SK-N-SH treated with all-trans-retinoic acid at 6 μM for 48 hours (cell line): ENCODE results near the gene CDCA5.

Source experiments
- ATAC-seq: fragments of 200-7000 bp; cut with Tn5 transposase; 3 replicates; pipeline ENCODE4 v1.9.1; 2020; ENCODE audit warnings: mild to moderate bottlenecking, moderate library complexity
- ARNTL ChIP-seq: fragments of 450-650 bp; formaldehyde crosslinking; IDR thresholded peaks from 2 replicates; pipeline ENCODE4 v1.5.0; 2020; ENCODE audit warnings: low read depth, mild to moderate bottlenecking, moderate library complexity, borderline replicate concordance
- BACH2 ChIP-seq: fragments of 250-450 bp; sonication (Bioruptor Pico); IDR thresholded peaks from 2 replicates; pipeline ENCODE4 v1.9.0; 2021; ENCODE audit warnings: mild to moderate bottlenecking, borderline replicate concordance
- CREB5 ChIP-seq: fragments of 250-450 bp; sonication (Bioruptor Pico); IDR thresholded peaks from 2 replicates; pipeline ENCODE4 v1.5.1; 2020; ENCODE audit warnings: low read depth, mild to moderate bottlenecking, moderate library complexity
- CSDC2 ChIP-seq: fragments of 250-450 bp; sonication (Bioruptor Pico); IDR thresholded peaks from 2 replicates; pipeline ENCODE4 v1.5.0; 2020; ENCODE audit warnings: mild to moderate bottlenecking, moderate library complexity
- CSRNP3 ChIP-seq: fragments of 250-450 bp; sonication (Bioruptor Pico); IDR thresholded peaks from 2 replicates; pipeline ENCODE4 v1.5.1; 2021; ENCODE audit warnings: mild to moderate bottlenecking, moderate library complexity
- ESRRG ChIP-seq: fragments of 250-450 bp; sonication (Bioruptor Pico); IDR thresholded peaks from 2 replicates; pipeline ENCODE4 v1.6.1; 2021; ENCODE audit warnings: mild to moderate bottlenecking
- GLIS3 ChIP-seq: fragments of 250-450 bp; sonication (Bioruptor Pico); IDR thresholded peaks from 2 replicates; pipeline ENCODE4 v1.5.0; 2020; ENCODE audit warnings: mild to moderate bottlenecking, moderate library complexity
- ISL1 ChIP-seq: fragments of 250-450 bp; sonication (Bioruptor Pico); IDR thresholded peaks from 2 replicates; pipeline ENCODE4 v2.1.2; 2022; ENCODE audit warnings: mild to moderate bottlenecking, moderate library complexity
- OSR1 ChIP-seq: fragments of 250-450 bp; sonication (Bioruptor Pico); IDR thresholded peaks from 2 replicates; pipeline ENCODE4 v1.8.0; 2022; ENCODE audit warnings: moderate library complexity, mild to moderate bottlenecking, inconsistent platforms
- PATZ1 ChIP-seq: fragments of 250-450 bp; sonication (Bioruptor Pico); IDR thresholded peaks from 2 replicates; pipeline ENCODE4 v1.8.0; 2020; ENCODE audit warnings: mild to moderate bottlenecking, moderate library complexity, borderline replicate concordance
- POU6F1 ChIP-seq: fragments of 250-450 bp; sonication (Bioruptor Pico); IDR thresholded peaks from 2 replicates; pipeline ENCODE4 v1.8.0; 2021; ENCODE audit warnings: low read depth, mild to moderate bottlenecking, moderate library complexity, borderline replicate concordance
- PPARA ChIP-seq: fragments of 250-450 bp; sonication (Bioruptor Pico); IDR thresholded peaks from 2 replicates; pipeline ENCODE4 v1.5.0; 2020; ENCODE audit warnings: mild to moderate bottlenecking, borderline replicate concordance
- SNAI2 ChIP-seq: fragments of 250-450 bp; sonication (Bioruptor Pico); IDR thresholded peaks from 2 replicates; pipeline ENCODE4 v1.5.0; 2020; ENCODE audit warnings: mild to moderate bottlenecking, moderate library complexity
- TCF4 ChIP-seq: fragments of 250-450 bp; sonication (Bioruptor Pico); IDR thresholded peaks from 2 replicates; pipeline ENCODE4 v1.8.0; 2021; ENCODE audit warnings: mild to moderate bottlenecking, moderate library complexity, borderline replicate concordance
- TOX ChIP-seq: fragments of 250-450 bp; sonication (Bioruptor Pico); IDR thresholded peaks from 2 replicates; pipeline ENCODE4 v1.8.0; 2021; ENCODE audit warnings: mild to moderate bottlenecking, moderate library complexity, borderline replicate concordance
- ZC3H10 ChIP-seq: fragments of 250-450 bp; sonication (Bioruptor Pico); IDR thresholded peaks from 2 replicates; pipeline ENCODE4 v1.5.1; 2021; ENCODE audit warnings: mild to moderate bottlenecking, moderate library complexity
- ZFP3 ChIP-seq: fragments of 250-450 bp; sonication (Bioruptor Pico); IDR thresholded peaks from 2 replicates; pipeline ENCODE4 v1.5.0; 2020; ENCODE audit warnings: mild to moderate bottlenecking, moderate library complexity
- ZNF565 ChIP-seq: fragments of 450-650 bp; formaldehyde crosslinking; conservative IDR thresholded peaks from 2 replicates; pipeline ENCODE4 v1.5.0; 2020; ENCODE audit warnings: low read depth, mild to moderate bottlenecking, moderate library complexity
- TF ChIP-seq, protein P1 (sequence below): fragments of 250-450 bp; sonication (Bioruptor Pico); IDR thresholded peaks from 2 replicates; pipeline ENCODE4 v1.5.0; 2020; ENCODE audit warnings: mild to moderate bottlenecking, moderate library complexity

Gene CDCA5

GRCh38 chr11:65085446-65085845 is 1.6 kb upstream of the CDCA5 start:
- no peak for ATAC-seq
- no peak for TF ChIP-seq TOX (CRISPR knock-in tag)
- no peak for TF ChIP-seq CSRNP3 (CRISPR knock-in tag)
- TF ChIP-seq CREB5 (CRISPR knock-in tag) = no peak
- TF ChIP-seq ZC3H10 (CRISPR knock-in tag) = no peak
- TF ChIP-seq, protein P1, sequence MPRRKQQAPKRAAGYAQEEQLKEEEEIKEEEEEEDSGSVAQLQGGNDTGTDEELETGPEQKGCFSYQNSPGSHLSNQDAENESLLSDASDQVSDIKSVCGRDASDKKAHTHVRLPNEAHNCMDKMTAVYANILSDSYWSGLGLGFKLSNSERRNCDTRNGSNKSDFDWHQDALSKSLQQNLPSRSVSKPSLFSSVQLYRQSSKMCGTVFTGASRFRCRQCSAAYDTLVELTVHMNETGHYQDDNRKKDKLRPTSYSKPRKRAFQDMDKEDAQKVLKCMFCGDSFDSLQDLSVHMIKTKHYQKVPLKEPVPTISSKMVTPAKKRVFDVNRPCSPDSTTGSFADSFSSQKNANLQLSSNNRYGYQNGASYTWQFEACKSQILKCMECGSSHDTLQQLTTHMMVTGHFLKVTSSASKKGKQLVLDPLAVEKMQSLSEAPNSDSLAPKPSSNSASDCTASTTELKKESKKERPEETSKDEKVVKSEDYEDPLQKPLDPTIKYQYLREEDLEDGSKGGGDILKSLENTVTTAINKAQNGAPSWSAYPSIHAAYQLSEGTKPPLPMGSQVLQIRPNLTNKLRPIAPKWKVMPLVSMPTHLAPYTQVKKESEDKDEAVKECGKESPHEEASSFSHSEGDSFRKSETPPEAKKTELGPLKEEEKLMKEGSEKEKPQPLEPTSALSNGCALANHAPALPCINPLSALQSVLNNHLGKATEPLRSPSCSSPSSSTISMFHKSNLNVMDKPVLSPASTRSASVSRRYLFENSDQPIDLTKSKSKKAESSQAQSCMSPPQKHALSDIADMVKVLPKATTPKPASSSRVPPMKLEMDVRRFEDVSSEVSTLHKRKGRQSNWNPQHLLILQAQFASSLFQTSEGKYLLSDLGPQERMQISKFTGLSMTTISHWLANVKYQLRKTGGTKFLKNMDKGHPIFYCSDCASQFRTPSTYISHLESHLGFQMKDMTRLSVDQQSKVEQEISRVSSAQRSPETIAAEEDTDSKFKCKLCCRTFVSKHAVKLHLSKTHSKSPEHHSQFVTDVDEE = no peak
- TF ChIP-seq BACH2 (CRISPR knock-in tag) = no peak
- no peak for TF ChIP-seq SNAI2 (CRISPR knock-in tag)
- no peak for TF ChIP-seq ARNTL (CRISPR knock-in tag)
- no peak for TF ChIP-seq ZFP3 (CRISPR knock-in tag)
- TF ChIP-seq POU6F1 (CRISPR knock-in tag) = no peak
- no peak for TF ChIP-seq ISL1
- no peak for TF ChIP-seq ESRRG
- TF ChIP-seq ZNF565 (CRISPR knock-in tag) = no peak
- TF ChIP-seq CSDC2 (CRISPR knock-in tag) = no peak
- no peak for TF ChIP-seq GLIS3 (CRISPR knock-in tag)
- no peak for TF ChIP-seq PPARA
- no peak for TF ChIP-seq TCF4

GRCh38 chr11:65084598-65085375 is 947 bp upstream of the CDCA5 start:
- TF ChIP-seq ZFP3 (CRISPR knock-in tag) = no peak
- no peak for TF ChIP-seq PATZ1
- TF ChIP-seq TCF4 = no peak
- no peak for TF ChIP-seq ARNTL (CRISPR knock-in tag)
- no peak for TF ChIP-seq OSR1 (CRISPR knock-in tag)
- no peak for TF ChIP-seq SNAI2 (CRISPR knock-in tag)
- no peak for TF ChIP-seq ZC3H10 (CRISPR knock-in tag)
- TF ChIP-seq CREB5 (CRISPR knock-in tag) = no peak
- TF ChIP-seq ZNF565 (CRISPR knock-in tag) = no peak
- TF ChIP-seq ISL1 = no peak
- TF ChIP-seq GLIS3 (CRISPR knock-in tag) = no peak
- TF ChIP-seq CSRNP3 (CRISPR knock-in tag) = no peak
- no peak for TF ChIP-seq ESRRG
- peak; percentile 29 for ATAC-seq
